SK-N-SH treated with all-trans-retinoic acid at 6 μM for 48 hours (cell line): ENCODE measurements around the gene NAT16.

ENCODE experiments used
- ATAC-seq: fragments of 200-7000 bp; cut with Tn5 transposase; 3 replicates; pipeline ENCODE4 v1.9.1; 2020; ENCODE audit warnings: mild to moderate bottlenecking, moderate library complexity
- ARNTL ChIP-seq: fragments of 450-650 bp; formaldehyde crosslinking; IDR thresholded peaks from 2 replicates; pipeline ENCODE4 v1.5.0; 2020; ENCODE audit warnings: low read depth, mild to moderate bottlenecking, moderate library complexity, borderline replicate concordance
- BACH2 ChIP-seq: fragments of 250-450 bp; sonication (Bioruptor Pico); IDR thresholded peaks from 2 replicates; pipeline ENCODE4 v1.9.0; 2021; ENCODE audit warnings: mild to moderate bottlenecking, borderline replicate concordance
- CSDC2 ChIP-seq: fragments of 250-450 bp; sonication (Bioruptor Pico); IDR thresholded peaks from 2 replicates; pipeline ENCODE4 v1.5.0; 2020; ENCODE audit warnings: mild to moderate bottlenecking, moderate library complexity
- ESRRG ChIP-seq: fragments of 250-450 bp; sonication (Bioruptor Pico); IDR thresholded peaks from 2 replicates; pipeline ENCODE4 v1.6.1; 2021; ENCODE audit warnings: mild to moderate bottlenecking
- GLIS3 ChIP-seq: fragments of 250-450 bp; sonication (Bioruptor Pico); IDR thresholded peaks from 2 replicates; pipeline ENCODE4 v1.5.0; 2020; ENCODE audit warnings: mild to moderate bottlenecking, moderate library complexity
- ISL1 ChIP-seq: fragments of 250-450 bp; sonication (Bioruptor Pico); IDR thresholded peaks from 2 replicates; pipeline ENCODE4 v2.1.2; 2022; ENCODE audit warnings: mild to moderate bottlenecking, moderate library complexity
- OSR1 ChIP-seq: fragments of 250-450 bp; sonication (Bioruptor Pico); IDR thresholded peaks from 2 replicates; pipeline ENCODE4 v1.8.0; 2022; ENCODE audit warnings: moderate library complexity, mild to moderate bottlenecking, inconsistent platforms
- PPARA ChIP-seq: fragments of 250-450 bp; sonication (Bioruptor Pico); IDR thresholded peaks from 2 replicates; pipeline ENCODE4 v1.5.0; 2020; ENCODE audit warnings: mild to moderate bottlenecking, borderline replicate concordance
- RARB ChIP-seq: fragments of 250-450 bp; sonication (Bioruptor Pico); IDR thresholded peaks from 2 replicates; pipeline ENCODE4 v1.8.0; 2021; ENCODE audit warnings: mild to moderate bottlenecking, moderate library complexity
- SNAI2 ChIP-seq: fragments of 250-450 bp; sonication (Bioruptor Pico); IDR thresholded peaks from 2 replicates; pipeline ENCODE4 v1.5.0; 2020; ENCODE audit warnings: mild to moderate bottlenecking, moderate library complexity
- TCF4 ChIP-seq: fragments of 250-450 bp; sonication (Bioruptor Pico); IDR thresholded peaks from 2 replicates; pipeline ENCODE4 v1.8.0; 2021; ENCODE audit warnings: mild to moderate bottlenecking, moderate library complexity, borderline replicate concordance
- TOX ChIP-seq: fragments of 250-450 bp; sonication (Bioruptor Pico); IDR thresholded peaks from 2 replicates; pipeline ENCODE4 v1.8.0; 2021; ENCODE audit warnings: mild to moderate bottlenecking, moderate library complexity, borderline replicate concordance
- ZC3H10 ChIP-seq: fragments of 250-450 bp; sonication (Bioruptor Pico); IDR thresholded peaks from 2 replicates; pipeline ENCODE4 v1.5.1; 2021; ENCODE audit warnings: mild to moderate bottlenecking, moderate library complexity
- ZFP3 ChIP-seq: fragments of 250-450 bp; sonication (Bioruptor Pico); IDR thresholded peaks from 2 replicates; pipeline ENCODE4 v1.5.0; 2020; ENCODE audit warnings: mild to moderate bottlenecking, moderate library complexity
- ZFP30 ChIP-seq: fragments of 450-650 bp; formaldehyde crosslinking; IDR thresholded peaks from 2 replicates; pipeline ENCODE4 v1.5.0; 2022; ENCODE audit warnings: mild to moderate bottlenecking, moderate library complexity
- ZNF565 ChIP-seq: fragments of 450-650 bp; formaldehyde crosslinking; conservative IDR thresholded peaks from 2 replicates; pipeline ENCODE4 v1.5.0; 2020; ENCODE audit warnings: low read depth, mild to moderate bottlenecking, moderate library complexity
- ZNF70 ChIP-seq: fragments of 450-650 bp; formaldehyde crosslinking; IDR thresholded peaks from 2 replicates; pipeline ENCODE4 v1.5.0; 2020; ENCODE audit warnings: mild to moderate bottlenecking, moderate library complexity
- ZNF8 ChIP-seq: fragments of 450-650 bp; formaldehyde crosslinking; IDR thresholded peaks from 2 replicates; pipeline ENCODE4 v1.5.0; 2020; ENCODE audit warnings: mild to moderate bottlenecking, moderate library complexity
- TF ChIP-seq, protein P1 (sequence below): fragments of 250-450 bp; sonication (Bioruptor Pico); IDR thresholded peaks from 2 replicates; pipeline ENCODE4 v1.8.0; 2021; ENCODE audit warnings: low read depth, mild to moderate bottlenecking, moderate library complexity, borderline replicate concordance
- TF ChIP-seq, protein P2 (sequence below): fragments of 250-450 bp; sonication (Bioruptor Pico); IDR thresholded peaks from 2 replicates; pipeline ENCODE4 v1.5.1; 2020; ENCODE audit warnings: low read depth, mild to moderate bottlenecking, moderate library complexity
- TF ChIP-seq, protein P3 (sequence below): fragments of 250-450 bp; sonication (Bioruptor Pico); IDR thresholded peaks from 2 replicates; pipeline ENCODE4 v1.5.1; 2021; ENCODE audit warnings: mild to moderate bottlenecking, moderate library complexity
- TF ChIP-seq, protein P4 (sequence below): fragments of 250-450 bp; sonication (Bioruptor Pico); IDR thresholded peaks from 2 replicates; pipeline ENCODE4 v1.8.0; 2020; ENCODE audit warnings: mild to moderate bottlenecking, moderate library complexity, borderline replicate concordance
- TF ChIP-seq, protein P5 (sequence below): fragments of 250-450 bp; sonication (Bioruptor Pico); IDR thresholded peaks from 2 replicates; pipeline ENCODE4 v1.5.0; 2020; ENCODE audit warnings: mild to moderate bottlenecking, moderate library complexity

Gene NAT16

DNA sequence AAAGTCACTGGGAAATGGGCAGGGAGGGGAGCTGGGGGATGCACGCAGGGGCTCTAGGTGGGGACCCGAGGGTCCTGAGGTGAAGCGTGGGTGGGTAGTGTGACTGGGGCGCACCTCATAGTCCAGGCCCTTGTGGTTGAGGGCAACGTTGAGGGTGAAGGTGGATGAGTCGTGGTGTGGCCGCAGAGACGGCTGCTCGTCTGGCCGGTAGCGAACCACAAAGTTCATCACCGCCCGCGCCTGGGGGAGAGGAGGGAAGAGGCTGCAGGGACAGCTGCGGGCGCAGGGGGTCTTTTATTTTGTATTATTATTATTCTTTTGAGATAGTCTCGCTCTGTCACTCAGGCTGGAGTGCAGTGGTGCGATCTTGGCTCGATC is 26.6 kb upstream of the NAT16 start:
- no peak for ATAC-seq
- TF ChIP-seq TCF4 (CRISPR knock-in tag) (no peak), ZC3H10 (CRISPR knock-in tag) (no peak), ZNF70 (CRISPR knock-in tag) (no peak), ZNF565 (CRISPR knock-in tag) (no peak), RARB (no peak), ESRRG (CRISPR knock-in tag) (no peak), OSR1 (CRISPR knock-in tag) (no peak), SNAI2 (CRISPR knock-in tag) (no peak), TOX (no peak), CSDC2 (CRISPR knock-in tag) (no peak), ARNTL (CRISPR knock-in tag) (no peak), BACH2 (CRISPR knock-in tag) (no peak)
- TF ChIP-seq, protein P1, sequence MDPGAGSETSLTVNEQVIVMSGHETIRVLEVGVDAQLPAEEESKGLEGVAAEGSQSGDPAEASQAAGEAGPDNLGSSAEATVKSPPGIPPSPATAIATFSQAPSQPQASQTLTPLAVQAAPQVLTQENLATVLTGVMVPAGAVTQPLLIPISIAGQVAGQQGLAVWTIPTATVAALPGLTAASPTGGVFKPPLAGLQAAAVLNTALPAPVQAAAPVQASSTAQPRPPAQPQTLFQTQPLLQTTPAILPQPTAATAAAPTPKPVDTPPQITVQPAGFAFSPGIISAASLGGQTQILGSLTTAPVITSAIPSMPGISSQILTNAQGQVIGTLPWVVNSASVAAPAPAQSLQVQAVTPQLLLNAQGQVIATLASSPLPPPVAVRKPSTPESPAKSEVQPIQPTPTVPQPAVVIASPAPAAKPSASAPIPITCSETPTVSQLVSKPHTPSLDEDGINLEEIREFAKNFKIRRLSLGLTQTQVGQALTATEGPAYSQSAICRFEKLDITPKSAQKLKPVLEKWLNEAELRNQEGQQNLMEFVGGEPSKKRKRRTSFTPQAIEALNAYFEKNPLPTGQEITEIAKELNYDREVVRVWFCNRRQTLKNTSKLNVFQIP (CRISPR knock-in tag), result no peak
- TF ChIP-seq, protein P2, sequence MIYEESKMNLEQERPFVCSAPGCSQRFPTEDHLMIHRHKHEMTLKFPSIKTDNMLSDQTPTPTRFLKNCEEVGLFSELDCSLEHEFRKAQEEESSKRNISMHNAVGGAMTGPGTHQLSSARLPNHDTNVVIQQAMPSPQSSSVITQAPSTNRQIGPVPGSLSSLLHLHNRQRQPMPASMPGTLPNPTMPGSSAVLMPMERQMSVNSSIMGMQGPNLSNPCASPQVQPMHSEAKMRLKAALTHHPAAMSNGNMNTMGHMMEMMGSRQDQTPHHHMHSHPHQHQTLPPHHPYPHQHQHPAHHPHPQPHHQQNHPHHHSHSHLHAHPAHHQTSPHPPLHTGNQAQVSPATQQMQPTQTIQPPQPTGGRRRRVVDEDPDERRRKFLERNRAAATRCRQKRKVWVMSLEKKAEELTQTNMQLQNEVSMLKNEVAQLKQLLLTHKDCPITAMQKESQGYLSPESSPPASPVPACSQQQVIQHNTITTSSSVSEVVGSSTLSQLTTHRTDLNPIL (CRISPR knock-in tag), result no peak
- TF ChIP-seq, protein P3, sequence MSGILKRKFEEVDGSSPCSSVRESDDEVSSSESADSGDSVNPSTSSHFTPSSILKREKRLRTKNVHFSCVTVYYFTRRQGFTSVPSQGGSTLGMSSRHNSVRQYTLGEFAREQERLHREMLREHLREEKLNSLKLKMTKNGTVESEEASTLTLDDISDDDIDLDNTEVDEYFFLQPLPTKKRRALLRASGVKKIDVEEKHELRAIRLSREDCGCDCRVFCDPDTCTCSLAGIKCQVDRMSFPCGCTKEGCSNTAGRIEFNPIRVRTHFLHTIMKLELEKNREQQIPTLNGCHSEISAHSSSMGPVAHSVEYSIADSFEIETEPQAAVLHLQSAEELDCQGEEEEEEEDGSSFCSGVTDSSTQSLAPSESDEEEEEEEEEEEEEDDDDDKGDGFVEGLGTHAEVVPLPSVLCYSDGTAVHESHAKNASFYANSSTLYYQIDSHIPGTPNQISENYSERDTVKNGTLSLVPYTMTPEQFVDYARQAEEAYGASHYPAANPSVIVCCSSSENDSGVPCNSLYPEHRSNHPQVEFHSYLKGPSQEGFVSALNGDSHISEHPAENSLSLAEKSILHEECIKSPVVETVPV (CRISPR knock-in tag), result no peak

DNA sequence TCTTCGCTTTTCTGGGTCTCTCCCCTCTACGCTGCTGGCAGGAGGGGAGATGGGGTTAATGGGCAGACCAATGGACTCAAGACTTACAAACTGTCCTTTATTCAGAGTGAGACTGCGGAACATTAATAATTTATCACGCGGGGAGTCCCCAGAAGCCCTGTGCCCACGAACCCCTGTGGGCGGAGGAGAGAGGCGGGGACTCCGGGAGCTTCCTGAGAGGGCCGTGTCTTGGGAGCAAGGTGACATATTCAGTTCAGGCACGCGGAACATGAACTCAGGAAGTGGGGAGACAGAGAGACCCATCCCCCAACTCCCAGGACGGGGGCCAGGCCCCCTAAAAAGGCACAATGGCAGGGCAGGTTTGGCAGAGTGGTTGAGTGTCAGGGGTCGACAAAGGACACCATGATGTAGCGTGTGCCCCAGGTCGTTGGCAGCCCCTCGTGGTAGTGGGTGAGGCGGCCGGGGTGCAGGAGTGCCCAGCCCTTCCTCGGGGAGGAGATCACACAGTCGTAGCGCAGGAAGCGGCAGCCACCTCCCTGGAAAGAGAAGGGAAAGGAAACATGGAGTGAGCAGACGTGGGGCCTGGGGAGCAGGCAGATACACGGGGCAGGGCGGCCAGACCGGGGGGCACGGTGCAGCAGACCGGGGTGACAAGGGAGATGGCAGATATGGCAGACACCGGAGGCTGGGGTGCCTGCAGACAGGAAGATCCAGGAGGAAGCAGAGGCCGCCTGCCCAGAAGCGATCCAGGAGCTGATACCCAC is 26.0 kb upstream of the NAT16 start:
- no peak for ATAC-seq
- no peak for TF ChIP-seq ZFP30 (CRISPR knock-in tag)
- no peak for TF ChIP-seq ZNF8
- TF ChIP-seq PPARA, result no peak
- TF ChIP-seq, protein P1 (CRISPR knock-in tag), result no peak
- TF ChIP-seq ZFP3, result no peak
- TF ChIP-seq, protein P2 (CRISPR knock-in tag), result no peak
- no peak for TF ChIP-seq OSR1 (CRISPR knock-in tag)
- TF ChIP-seq BACH2 (CRISPR knock-in tag), result no peak
- TF ChIP-seq ISL1 (CRISPR knock-in tag), result no peak
- TF ChIP-seq, protein P4, sequence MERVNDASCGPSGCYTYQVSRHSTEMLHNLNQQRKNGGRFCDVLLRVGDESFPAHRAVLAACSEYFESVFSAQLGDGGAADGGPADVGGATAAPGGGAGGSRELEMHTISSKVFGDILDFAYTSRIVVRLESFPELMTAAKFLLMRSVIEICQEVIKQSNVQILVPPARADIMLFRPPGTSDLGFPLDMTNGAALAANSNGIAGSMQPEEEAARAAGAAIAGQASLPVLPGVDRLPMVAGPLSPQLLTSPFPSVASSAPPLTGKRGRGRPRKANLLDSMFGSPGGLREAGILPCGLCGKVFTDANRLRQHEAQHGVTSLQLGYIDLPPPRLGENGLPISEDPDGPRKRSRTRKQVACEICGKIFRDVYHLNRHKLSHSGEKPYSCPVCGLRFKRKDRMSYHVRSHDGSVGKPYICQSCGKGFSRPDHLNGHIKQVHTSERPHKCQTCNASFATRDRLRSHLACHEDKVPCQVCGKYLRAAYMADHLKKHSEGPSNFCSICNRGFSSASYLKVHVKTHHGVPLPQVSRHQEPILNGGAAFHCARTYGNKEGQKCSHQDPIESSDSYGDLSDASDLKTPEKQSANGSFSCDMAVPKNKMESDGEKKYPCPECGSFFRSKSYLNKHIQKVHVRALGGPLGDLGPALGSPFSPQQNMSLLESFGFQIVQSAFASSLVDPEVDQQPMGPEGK (CRISPR knock-in tag), result no peak
- TF ChIP-seq CSDC2 (CRISPR knock-in tag), result no peak
- TF ChIP-seq RARB, result no peak
- TF ChIP-seq ZNF565 (CRISPR knock-in tag), result no peak
- TF ChIP-seq, protein P3 (CRISPR knock-in tag), result no peak
- no peak for TF ChIP-seq SNAI2 (CRISPR knock-in tag)
- TF ChIP-seq, protein P5, sequence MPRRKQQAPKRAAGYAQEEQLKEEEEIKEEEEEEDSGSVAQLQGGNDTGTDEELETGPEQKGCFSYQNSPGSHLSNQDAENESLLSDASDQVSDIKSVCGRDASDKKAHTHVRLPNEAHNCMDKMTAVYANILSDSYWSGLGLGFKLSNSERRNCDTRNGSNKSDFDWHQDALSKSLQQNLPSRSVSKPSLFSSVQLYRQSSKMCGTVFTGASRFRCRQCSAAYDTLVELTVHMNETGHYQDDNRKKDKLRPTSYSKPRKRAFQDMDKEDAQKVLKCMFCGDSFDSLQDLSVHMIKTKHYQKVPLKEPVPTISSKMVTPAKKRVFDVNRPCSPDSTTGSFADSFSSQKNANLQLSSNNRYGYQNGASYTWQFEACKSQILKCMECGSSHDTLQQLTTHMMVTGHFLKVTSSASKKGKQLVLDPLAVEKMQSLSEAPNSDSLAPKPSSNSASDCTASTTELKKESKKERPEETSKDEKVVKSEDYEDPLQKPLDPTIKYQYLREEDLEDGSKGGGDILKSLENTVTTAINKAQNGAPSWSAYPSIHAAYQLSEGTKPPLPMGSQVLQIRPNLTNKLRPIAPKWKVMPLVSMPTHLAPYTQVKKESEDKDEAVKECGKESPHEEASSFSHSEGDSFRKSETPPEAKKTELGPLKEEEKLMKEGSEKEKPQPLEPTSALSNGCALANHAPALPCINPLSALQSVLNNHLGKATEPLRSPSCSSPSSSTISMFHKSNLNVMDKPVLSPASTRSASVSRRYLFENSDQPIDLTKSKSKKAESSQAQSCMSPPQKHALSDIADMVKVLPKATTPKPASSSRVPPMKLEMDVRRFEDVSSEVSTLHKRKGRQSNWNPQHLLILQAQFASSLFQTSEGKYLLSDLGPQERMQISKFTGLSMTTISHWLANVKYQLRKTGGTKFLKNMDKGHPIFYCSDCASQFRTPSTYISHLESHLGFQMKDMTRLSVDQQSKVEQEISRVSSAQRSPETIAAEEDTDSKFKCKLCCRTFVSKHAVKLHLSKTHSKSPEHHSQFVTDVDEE (CRISPR knock-in tag), result no peak
- TF ChIP-seq GLIS3, result no peak
- no peak for TF ChIP-seq TOX
- TF ChIP-seq TCF4 (CRISPR knock-in tag), result no peak
- no peak for TF ChIP-seq ESRRG (CRISPR knock-in tag)
